HG03432 (cell line): ENCODE measurements around the gene RPS6KC1.
"Not testable (repeated sequence)": the region's sequence is repeated elsewhere in the genome, so short reads cannot be mapped to it uniquely, and the experiment has no call there.

ENCODE experiments used
- ATAC-seq: cut with Tn5 transposase; IDR thresholded peaks from one replicate; pipeline ENCODE4 v1.9.1; 2021; ENCODE audit warnings: mild to moderate bottlenecking, moderate library complexity; ENCODE audit not compliant: unreplicated experiment

RPS6KC1 gene

GRCh38 chr1:213273546-213273945, 222.5 kb downstream of the RPS6KC1 start:
- ATAC-seq: no peak

GRCh38 chr1:213274140-213274539, 223.1 kb downstream of the RPS6KC1 start:
- no peak for ATAC-seq

- no peak for ATAC-seq
Observed at GRCh38 chr1:213275293-213275692, 224.3 kb downstream of the RPS6KC1 start.

GRCh38 chr1:213276236-213276635, 225.2 kb downstream of the RPS6KC1 start:
- ATAC-seq: no peak

- ATAC-seq: no peak
Observed at GRCh38 chr1:213277036-213277435, 226.0 kb downstream of the RPS6KC1 start.

GRCh38 chr1:213279410-213279809, 228.4 kb downstream of the RPS6KC1 start:
- ATAC-seq: no peak

- ATAC-seq: no peak
Observed at GRCh38 chr1:213281640-213282301, 230.7 kb downstream of the RPS6KC1 start.

GRCh38 chr1:213284626-213285025, 233.6 kb downstream of the RPS6KC1 start:
- no peak for ATAC-seq

- no peak for ATAC-seq
Observed at GRCh38 chr1:213286235-213286634, 235.2 kb downstream of the RPS6KC1 start.

GRCh38 chr1:213287987-213288386, 236.9 kb downstream of the RPS6KC1 start:
- no peak for ATAC-seq

GRCh38 chr1:213291526-213291925, 240.5 kb downstream of the RPS6KC1 start:
- no peak for ATAC-seq

- ATAC-seq: no peak
Observed at GRCh38 chr1:213292614-213293013, 241.6 kb downstream of the RPS6KC1 start.

GRCh38 chr1:213295860-213296259, 244.8 kb downstream of the RPS6KC1 start:
- ATAC-seq: no peak

GRCh38 chr1:213296558-213296957, 245.5 kb downstream of the RPS6KC1 start:
- no peak for ATAC-seq

GRCh38 chr1:213297021-213297420, 246.0 kb downstream of the RPS6KC1 start:
- ATAC-seq: no peak

GRCh38 chr1:213300433-213300832, 249.4 kb downstream of the RPS6KC1 start:
- ATAC-seq: no peak

GRCh38 chr1:213301524-213301923, 250.5 kb downstream of the RPS6KC1 start:
- ATAC-seq: not testable (repeated sequence)

- ATAC-seq: no peak
Observed at GRCh38 chr1:213303286-213303685, 252.2 kb downstream of the RPS6KC1 start.

- ATAC-seq: no peak
Observed at GRCh38 chr1:213315571-213315970, 264.5 kb downstream of the RPS6KC1 start.

GRCh38 chr1:213318458-213318857, 267.4 kb downstream of the RPS6KC1 start:
- not testable (repeated sequence) for ATAC-seq

- no peak for ATAC-seq
Observed at GRCh38 chr1:213320191-213320870, 269.3 kb downstream of the RPS6KC1 start.
